ENCODE measurements around the gene KCNN3. TPM values are rescaled to one million over a fixed set of nuclear protein-coding genes. Genes with fewer than 3 reads are reported as not detected.

Gene KCNN3
- total RNA-seq, 1 experiment from 2014 or later = 0.07 TPM

DNA sequence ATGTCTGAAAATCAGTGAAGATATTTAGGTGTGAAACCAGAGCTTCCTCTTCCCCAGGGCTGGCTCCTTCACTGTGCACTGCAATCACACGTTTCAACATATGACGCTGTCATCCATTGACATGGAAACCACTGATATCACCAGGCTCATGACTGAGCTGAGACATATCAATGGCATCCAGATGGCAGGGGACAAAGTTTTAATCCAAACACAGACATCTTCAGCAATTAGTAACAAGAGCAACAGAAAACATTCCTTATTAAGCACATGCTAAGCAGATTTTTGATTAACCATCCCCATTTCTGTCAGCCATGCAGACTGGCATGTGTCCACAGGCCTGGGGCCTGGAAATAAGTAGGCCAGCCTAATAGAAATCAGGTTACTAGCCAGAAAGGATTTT lies 154.1 kb downstream of the KCNN3 start:
- intact Hi-C loops (cut with micrococcal nuclease) = no loop called here

DNA sequence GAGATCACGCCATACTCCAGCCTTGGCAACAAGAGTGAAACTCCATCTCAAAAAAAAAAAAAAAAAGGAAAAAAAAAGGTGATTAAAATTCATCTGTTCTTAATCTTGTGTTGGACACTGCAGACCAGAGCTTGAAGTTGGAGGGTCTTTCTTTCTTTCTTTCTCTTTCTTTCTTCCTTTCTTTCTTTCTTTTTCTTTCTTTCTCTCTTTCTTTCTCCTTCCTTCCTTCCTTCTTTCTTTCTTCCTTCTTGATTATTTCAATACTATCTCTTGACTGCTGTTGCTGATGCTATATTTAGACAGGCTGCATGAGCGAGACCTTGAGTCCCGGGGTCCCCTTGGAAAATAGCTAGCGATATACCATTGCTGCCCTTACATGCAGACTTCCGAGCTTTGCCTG lies 154.7 kb downstream of the KCNN3 start:
- H3K9me3 Mint-ChIP-seq (ENCODE audit: unreplicated experiment) = no peaks in the 10 kb centered on the region
- DNase-seq (ENCODE audit: unreplicated experiment) = no peak
- TF ChIP-seq, protein P1, sequence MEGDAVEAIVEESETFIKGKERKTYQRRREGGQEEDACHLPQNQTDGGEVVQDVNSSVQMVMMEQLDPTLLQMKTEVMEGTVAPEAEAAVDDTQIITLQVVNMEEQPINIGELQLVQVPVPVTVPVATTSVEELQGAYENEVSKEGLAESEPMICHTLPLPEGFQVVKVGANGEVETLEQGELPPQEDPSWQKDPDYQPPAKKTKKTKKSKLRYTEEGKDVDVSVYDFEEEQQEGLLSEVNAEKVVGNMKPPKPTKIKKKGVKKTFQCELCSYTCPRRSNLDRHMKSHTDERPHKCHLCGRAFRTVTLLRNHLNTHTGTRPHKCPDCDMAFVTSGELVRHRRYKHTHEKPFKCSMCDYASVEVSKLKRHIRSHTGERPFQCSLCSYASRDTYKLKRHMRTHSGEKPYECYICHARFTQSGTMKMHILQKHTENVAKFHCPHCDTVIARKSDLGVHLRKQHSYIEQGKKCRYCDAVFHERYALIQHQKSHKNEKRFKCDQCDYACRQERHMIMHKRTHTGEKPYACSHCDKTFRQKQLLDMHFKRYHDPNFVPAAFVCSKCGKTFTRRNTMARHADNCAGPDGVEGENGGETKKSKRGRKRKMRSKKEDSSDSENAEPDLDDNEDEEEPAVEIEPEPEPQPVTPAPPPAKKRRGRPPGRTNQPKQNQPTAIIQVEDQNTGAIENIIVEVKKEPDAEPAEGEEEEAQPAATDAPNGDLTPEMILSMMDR (IDR thresholded peaks at IDR 0.05; ENCODE audit: unreplicated experiment) = no peak
- intact Hi-C loops (cut with micrococcal nuclease) = no loop called here
- no peak overlapping the region for H3K4me3 Mint-ChIP-seq (ENCODE audit: unreplicated experiment)
- ChIA-PET POLR2A (interaction anchor here (0.8 kb wide), 1 partner anchor 8 kb away, joined by 3 read pairs; no protein-coding TSS in a partner anchor), CTCF (interaction anchor here (0.6 to 1.3 kb wide), 4 partner anchors 38 to 1305 kb away, joined by 3 to 6 read pairs (median 4); no protein-coding TSS in a partner anchor)
- no peaks in the 10 kb centered on the region for H3K36me3 Mint-ChIP-seq (ENCODE audit: insufficient read depth, unreplicated experiment)
- no TSS peak for BruUV-seq (replicated peaks)
- H3K27me3 Mint-ChIP-seq (ENCODE audit: insufficient read depth, unreplicated experiment) = peaks cover 43% of the 10 kb centered on the region
- H3K4me1 Mint-ChIP-seq (ENCODE audit: insufficient read depth, unreplicated experiment) = no peaks in the 10 kb centered on the region
- no peak overlapping the region for H3K27ac Mint-ChIP-seq (ENCODE audit: low read depth, unreplicated experiment)

More for the DNA sequence above, 154.1 kb downstream of the KCNN3 start:
- no peak overlapping the region for H3K4me3 Mint-ChIP-seq (ENCODE audit: unreplicated experiment)
- H3K27ac Mint-ChIP-seq (ENCODE audit: low read depth, unreplicated experiment) = no peak overlapping the region
- TF ChIP-seq, protein P1 (IDR thresholded peaks at IDR 0.05; ENCODE audit: unreplicated experiment) = no peak
- no TSS peak for BruUV-seq (replicated peaks)
- no peaks in the 10 kb centered on the region for H3K4me1 Mint-ChIP-seq (ENCODE audit: insufficient read depth, unreplicated experiment)
- H3K9me3 Mint-ChIP-seq (ENCODE audit: unreplicated experiment) = no peaks in the 10 kb centered on the region
- DNase-seq (ENCODE audit: unreplicated experiment) = no peak
- H3K27me3 Mint-ChIP-seq (ENCODE audit: insufficient read depth, unreplicated experiment) = peaks cover 49% of the 10 kb centered on the region
- H3K36me3 Mint-ChIP-seq (ENCODE audit: insufficient read depth, unreplicated experiment) = no peaks in the 10 kb centered on the region
- ChIA-PET CTCF (interaction anchor here (0.6 kb wide), 1 partner anchor 1306 kb away, joined by 3 read pairs; no protein-coding TSS in a partner anchor), POLR2A (no interaction called here)

DNA sequence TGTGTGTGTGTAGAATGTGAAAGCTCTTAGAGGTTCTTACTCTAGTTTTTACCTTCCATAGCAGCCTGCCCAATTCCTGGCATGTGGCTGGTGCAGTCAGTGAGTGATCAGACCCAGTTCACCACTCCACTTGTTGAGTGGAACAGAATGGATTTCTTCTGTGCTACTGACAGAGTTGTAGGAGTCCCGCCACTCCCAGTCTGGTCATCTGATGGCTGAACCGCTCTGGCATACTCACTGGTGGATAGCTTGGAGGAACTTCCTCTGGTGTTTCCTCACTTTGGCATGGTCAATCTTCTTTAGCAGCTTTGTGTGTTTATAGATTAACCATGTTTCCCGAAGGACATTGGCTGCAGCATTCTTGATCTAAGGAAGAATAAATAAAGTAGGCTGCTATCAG lies 155.4 kb downstream of the KCNN3 start:
- no peaks in the 10 kb centered on the region for H3K4me1 Mint-ChIP-seq (ENCODE audit: insufficient read depth, unreplicated experiment)
- no peak overlapping the region for H3K4me3 Mint-ChIP-seq (ENCODE audit: unreplicated experiment)
- intact Hi-C loops (cut with micrococcal nuclease) = no loop called here
- no peak overlapping the region for H3K27ac Mint-ChIP-seq (ENCODE audit: low read depth, unreplicated experiment)
- no TSS peak for BruUV-seq (replicated peaks)
- CTCF ChIA-PET = interaction anchor here (0.6 to 1.3 kb wide), 2 partner anchors 76 to 146 kb away, joined by 3 to 5 read pairs; no protein-coding TSS in a partner anchor
- POLR2A ChIA-PET = interaction anchor here (0.6 to 0.8 kb wide), 3 partner anchors 9 to 230 kb away, joined by 3 to 4 read pairs (median 3); no protein-coding TSS in a partner anchor
- no peaks in the 10 kb centered on the region for H3K9me3 Mint-ChIP-seq (ENCODE audit: unreplicated experiment)
- H3K27me3 Mint-ChIP-seq (ENCODE audit: insufficient read depth, unreplicated experiment) = peaks cover 46% of the 10 kb centered on the region
- H3K36me3 Mint-ChIP-seq (ENCODE audit: insufficient read depth, unreplicated experiment) = no peaks in the 10 kb centered on the region
- TF ChIP-seq, protein P1 (IDR thresholded peaks at IDR 0.05; ENCODE audit: unreplicated experiment) = no peak
- DNase-seq (ENCODE audit: unreplicated experiment) = peak; percentile 46

DNA sequence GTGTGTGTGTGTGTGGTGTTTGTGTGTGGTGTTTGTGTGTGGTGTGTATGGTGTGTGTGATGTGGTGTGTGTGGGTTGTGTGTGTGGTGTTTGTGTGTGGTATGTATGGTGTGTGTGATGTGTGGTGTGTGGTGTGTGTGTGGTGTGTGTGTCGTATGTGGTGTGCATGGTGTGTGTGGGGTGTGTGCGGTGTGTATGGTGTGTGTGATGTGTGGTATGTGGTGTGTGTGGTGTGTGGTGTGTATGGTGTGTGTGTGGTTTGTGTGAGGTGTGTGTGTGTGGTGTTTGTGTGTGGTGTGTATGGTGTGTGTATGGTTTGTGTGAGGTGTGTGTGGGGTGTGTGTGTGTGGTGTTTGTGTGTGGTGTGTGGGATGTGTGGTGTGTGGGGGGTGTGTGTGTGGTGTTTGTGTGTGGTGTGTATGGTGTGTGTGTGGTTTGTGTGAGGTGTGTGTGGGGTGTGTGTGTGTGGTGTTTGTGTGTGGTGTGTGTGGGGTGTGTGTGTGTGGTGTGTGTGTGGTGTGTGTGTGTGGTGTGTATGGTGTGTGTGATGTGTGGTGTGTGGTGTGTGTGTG lies 155.9 kb downstream of the KCNN3 start:
- Mint-ChIP-seq H3K27me3 (ENCODE audit: insufficient read depth, unreplicated experiment) (peaks cover 51% of the 10 kb centered on the region), H3K4me3 (ENCODE audit: unreplicated experiment) (no peak overlapping the region), H3K9me3 (ENCODE audit: unreplicated experiment) (no peaks in the 10 kb centered on the region), H3K4me1 (ENCODE audit: insufficient read depth, unreplicated experiment) (no peaks in the 10 kb centered on the region), H3K27ac (ENCODE audit: low read depth, unreplicated experiment) (no peak overlapping the region), H3K36me3 (ENCODE audit: insufficient read depth, unreplicated experiment) (no peaks in the 10 kb centered on the region)
- ChIA-PET POLR2A (interaction anchor here (0.6 to 0.8 kb wide), 3 partner anchors 9 to 229 kb away, joined by 3 to 4 read pairs (median 3); no protein-coding TSS in a partner anchor), CTCF (interaction anchor here (1.3 kb wide), 1 partner anchor 76 kb away, joined by 3 read pairs; no protein-coding TSS in a partner anchor)
- intact Hi-C loops (cut with micrococcal nuclease) = no loop called here
- TF ChIP-seq, protein P1 (IDR thresholded peaks at IDR 0.05; ENCODE audit: unreplicated experiment) = no peak
- DNase-seq (ENCODE audit: unreplicated experiment) = no peak
- no TSS peak for BruUV-seq (replicated peaks)
